Hematopoietic multipotent progenitor cell treated with erythropoietin and hydrocortisone succinate and interleukin-3 and kit ligand, for 6 days (in vitro differentiated cells): ENCODE results near the gene ETV5.

Source experiments
- DNase-seq: peaks from one replicate; pipeline ENCODE4 v3.0.0-alpha.2; 2015

The ETV5 gene

GRCh38 chr3:186014866-186015265, 94.0 kb downstream of the ETV5 start:
- DNase-seq, result no peak

- no peak for DNase-seq
These were observed 95.6 kb downstream of the ETV5 start for GRCh38 chr3:186013312-186013711.

GRCh38 chr3:186012137-186012536, 96.8 kb downstream of the ETV5 start:
- no peak for DNase-seq

GRCh38 chr3:186004671-186005070, 104.2 kb downstream of the ETV5 start:
- DNase-seq, result no peak

GRCh38 chr3:186004209-186004608, 104.7 kb downstream of the ETV5 start:
- DNase-seq, result no peak

GRCh38 chr3:186003610-186004009, 105.3 kb downstream of the ETV5 start:
- no peak for DNase-seq

- peak; percentile 60 for DNase-seq
These were observed 105.9 kb downstream of the ETV5 start for GRCh38 chr3:186002884-186003472.

- peak; percentile 18 for DNase-seq
These were observed 107.0 kb downstream of the ETV5 start for GRCh38 chr3:186001842-186002241.

GRCh38 chr3:185999221-185999620, 109.7 kb downstream of the ETV5 start:
- DNase-seq, result no peak

- peak; percentile 51 for DNase-seq
These were observed 110.8 kb downstream of the ETV5 start for GRCh38 chr3:185998136-185998535.

- DNase-seq, result no peak
These were observed 111.8 kb downstream of the ETV5 start for GRCh38 chr3:185997130-185997529.
